NCI-H82 (cell line): ENCODE measurements around the gene ITGA7.

Experiments
- DNase-seq: peaks from one replicate; lab custom pipeline; 2025; lab: John Stamatoyannopoulos, UW

The ITGA7 gene

GRCh38 chr12:55647027-55647426 is 60.7 kb downstream of the ITGA7 start:
- DNase-seq: no peak

GRCh38 chr12:55644591-55644990 is 63.1 kb downstream of the ITGA7 start:
- DNase-seq: no peak

DNA sequence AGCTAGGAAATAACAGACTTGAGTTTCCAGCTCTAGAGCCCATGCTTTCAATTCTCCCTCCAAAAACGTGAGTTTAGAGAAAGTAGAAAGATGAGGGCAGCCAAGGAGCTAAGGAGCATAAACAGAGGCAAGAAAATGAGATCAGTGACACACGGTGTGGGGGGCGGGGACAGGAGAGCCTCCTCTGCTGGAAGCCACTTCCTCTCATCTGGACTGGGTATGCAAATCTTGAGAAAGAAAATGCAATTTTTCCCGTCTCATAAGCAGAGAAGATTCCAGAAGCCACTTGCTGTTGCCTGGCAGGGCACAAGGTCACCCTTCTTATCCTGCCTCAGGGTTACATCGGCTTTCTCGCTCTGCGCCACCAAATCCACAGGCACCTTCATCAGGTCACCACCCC is 65.0 kb downstream of the ITGA7 start:
- DNase-seq: no peak

DNA sequence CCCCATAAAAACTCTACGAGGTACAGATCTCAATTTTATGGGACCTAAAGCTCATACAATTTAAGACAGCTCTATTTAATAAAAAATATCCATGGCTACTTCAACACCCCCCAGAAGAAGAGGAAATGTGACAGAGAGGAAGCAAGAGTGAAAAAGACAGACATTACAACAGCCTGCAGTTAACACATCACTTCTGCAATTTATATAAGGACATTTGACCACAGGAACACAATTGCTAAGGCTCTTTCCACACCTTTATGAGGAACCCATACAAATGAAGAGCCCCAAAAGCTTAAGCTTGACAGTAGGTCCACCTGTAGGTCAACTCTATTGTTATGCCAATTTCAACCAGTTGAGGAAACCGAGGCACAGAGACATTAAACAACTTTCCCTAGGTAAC is 65.4 kb downstream of the ITGA7 start:
- DNase-seq: no peak

DNA sequence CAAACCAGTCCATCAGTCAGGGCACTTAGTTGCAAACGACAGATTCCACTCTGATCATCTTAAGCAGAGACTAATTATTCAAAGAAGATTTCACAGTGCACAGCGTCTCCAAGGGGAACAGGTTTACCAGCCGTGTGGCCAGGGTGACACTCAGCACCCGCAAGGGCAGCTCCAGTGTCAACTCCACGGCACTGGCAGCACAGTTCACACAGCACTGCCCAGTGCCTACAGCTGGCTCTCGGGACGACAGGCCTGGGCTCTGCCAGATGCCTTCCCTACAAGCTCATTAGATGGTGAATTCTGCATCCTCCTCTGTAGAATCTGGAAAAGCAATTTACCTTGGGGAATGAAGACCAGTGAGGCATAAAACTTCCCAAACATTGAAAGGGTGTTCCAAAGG is 66.1 kb downstream of the ITGA7 start:
- no peak for DNase-seq

- DNase-seq: no peak
Measured at GRCh38 chr12:55637467-55637866, 70.2 kb downstream of the ITGA7 start.

GRCh38 chr12:55636853-55637252 is 70.9 kb downstream of the ITGA7 start, which contains the start of gene OR10P1:
TSS of gene OR10P1 (plus strand) at chr12:55636892. CDS start at chr12:55636892, 0 bp downstream.
- DNase-seq: no peak

- DNase-seq: no peak
Measured at GRCh38 chr12:55636116-55636655, 71.5 kb downstream of the ITGA7 start.
